Inflammatory macrophage treated with lipopolysaccharide for 1 hour (primary cell): ENCODE measurements around the gene PMFBP1.
"Not testable (repeated sequence)": the region's sequence is repeated elsewhere in the genome, so short reads cannot be mapped to it uniquely, and the experiment has no call there.

Source experiments
- DNase-seq, 2 donors: peaks; one replicate each; pipeline ENCODE4 v3.0.0-alpha.2; 2020 to 2022

Gene PMFBP1

DNA sequence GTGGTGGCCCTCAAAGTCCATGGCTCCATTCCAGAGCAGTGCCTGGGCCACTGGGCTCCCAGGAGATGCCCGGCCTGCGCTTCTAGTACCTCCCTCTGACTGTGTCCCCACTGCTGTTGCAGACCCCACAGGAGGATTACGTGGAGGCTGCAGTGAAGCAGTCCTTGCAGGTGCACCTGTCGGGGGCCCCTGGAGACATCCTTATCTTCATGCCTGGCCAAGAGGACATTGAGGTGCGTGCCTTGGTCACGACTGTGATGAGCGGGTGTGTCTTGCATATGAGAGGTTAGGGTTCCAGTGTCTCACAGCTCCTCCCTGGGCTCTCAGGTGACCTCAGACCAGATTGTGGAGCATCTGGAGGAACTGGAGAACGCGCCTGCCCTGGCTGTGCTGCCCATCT is 67.0 kb downstream of the PMFBP1 start:
- DNase-seq, result no peak

DNA sequence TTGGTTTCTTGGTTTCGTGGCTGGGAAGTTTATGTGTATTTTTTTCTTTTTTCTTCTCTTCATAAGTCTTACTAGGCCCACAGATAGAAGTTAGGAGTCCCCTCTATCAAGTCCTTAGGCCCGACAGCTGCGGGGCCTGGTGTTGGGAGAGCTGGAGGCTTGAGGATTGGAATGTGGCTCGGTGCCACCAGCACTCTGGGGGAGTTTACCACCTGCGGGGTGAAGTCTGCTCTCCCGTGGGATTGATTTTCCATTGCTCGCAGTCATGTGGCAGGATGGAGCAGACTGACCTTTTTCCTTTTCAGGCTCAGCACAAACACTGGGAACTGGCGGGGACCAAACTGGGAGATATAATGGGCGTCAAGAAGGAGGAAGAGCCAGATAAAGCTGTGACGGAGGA is 70.8 kb downstream of the PMFBP1 start:
- no peak for DNase-seq

GRCh38 chr16:72099377-72099818 is 72.6 kb downstream of the PMFBP1 start:
- peak; percentile 25 to 84 for DNase-seq

GRCh38 chr16:72098936-72099335 is 73.0 kb downstream of the PMFBP1 start:
- no peak for DNase-seq

GRCh38 chr16:72094266-72094610 is 77.7 kb downstream of the PMFBP1 start:
- peak; percentile 54 to 64 for DNase-seq

DNA sequence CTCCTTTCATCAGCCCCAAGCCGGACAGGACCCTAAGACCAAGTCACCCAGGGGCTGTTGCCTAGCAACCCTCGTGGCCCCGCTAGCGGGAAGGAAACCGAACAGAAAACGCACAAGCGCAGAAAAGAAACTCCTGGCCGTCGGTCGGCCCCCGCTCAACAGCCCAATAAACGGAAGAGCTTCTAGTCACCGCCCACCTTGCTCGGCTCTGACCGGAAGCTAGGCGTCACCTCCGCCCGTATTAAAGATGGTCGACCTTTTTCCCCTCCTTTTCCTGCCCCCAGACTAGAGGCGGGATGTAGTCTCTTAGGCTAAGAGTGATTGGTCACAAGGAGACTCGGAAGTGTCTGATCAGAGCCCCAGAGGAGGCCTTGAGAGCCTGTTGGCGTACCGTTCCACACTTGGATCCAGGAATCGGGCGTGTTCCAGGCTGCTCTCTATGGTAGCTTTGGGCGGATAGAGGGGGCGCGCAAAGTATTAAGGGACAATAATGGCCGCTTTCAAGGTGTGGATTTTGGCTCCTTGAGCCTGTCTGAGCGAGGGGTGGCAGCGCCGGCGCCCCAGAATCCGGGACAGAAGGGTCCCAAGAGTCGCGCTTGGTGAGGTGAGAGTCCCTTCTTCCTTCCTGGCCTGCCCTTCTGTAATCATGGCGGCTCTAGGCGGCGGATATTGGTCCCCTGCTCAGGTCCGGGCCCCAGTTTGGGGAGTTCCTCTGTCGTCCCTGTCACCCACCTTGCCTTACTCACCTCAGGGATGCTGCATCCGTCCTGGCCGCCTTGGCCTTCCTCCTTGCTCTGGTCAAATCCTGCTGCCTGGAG is 78.3 kb downstream of the PMFBP1 start, which contains the start of the genes DHX38 and TXNL4B:
DHX38 (plus strand) TSS at position 400 of the 818 bp plus-strand sequence. CDS start 2,311 bp downstream, outside the sequence.
TXNL4B (minus strand) TSS at position 173 of the 818 bp plus-strand sequence. CDS start 2,871 bp downstream, outside the sequence.
- peak; percentile 98 to 99 for DNase-seq

GRCh38 chr16:72092832-72093447 is 79.0 kb downstream of the PMFBP1 start:
- DNase-seq, result peak in 1 of 2 donors; percentile 32

GRCh38 chr16:72091217-72091616 is 80.7 kb downstream of the PMFBP1 start:
- DNase-seq, result no peak

GRCh38 chr16:72085002-72085401 is 87.0 kb downstream of the PMFBP1 start:
- no peak for DNase-seq

DNA sequence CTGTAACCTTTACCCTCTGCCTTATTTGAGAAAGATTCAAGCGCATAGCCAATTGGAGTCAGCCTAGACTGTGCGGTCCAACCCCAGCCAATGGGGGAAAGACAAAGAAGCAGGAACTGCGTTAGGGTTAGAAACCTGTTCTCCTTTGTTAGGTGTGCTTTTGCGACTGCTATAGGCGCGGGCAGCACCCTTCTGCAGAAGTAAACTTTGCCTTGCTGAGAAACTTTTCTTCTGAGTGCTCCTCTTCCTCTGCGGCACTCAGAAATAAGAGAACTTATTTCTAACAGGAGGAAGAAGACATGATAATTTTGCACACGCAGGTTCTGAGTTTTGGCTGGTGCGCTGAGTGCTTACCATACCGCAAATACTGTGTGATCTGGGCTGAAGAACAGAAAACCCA is 87.5 kb downstream of the PMFBP1 start:
- no peak for DNase-seq

- DNase-seq, result no peak
Measured at GRCh38 chr16:72083778-72084404, 88.1 kb downstream of the PMFBP1 start.

GRCh38 chr16:72076991-72077706 is 94.8 kb downstream of the PMFBP1 start:
- DNase-seq, result not testable (repeated sequence)

- DNase-seq, result not testable (repeated sequence)
Measured at GRCh38 chr16:72075067-72075466, 96.9 kb downstream of the PMFBP1 start.

DNA sequence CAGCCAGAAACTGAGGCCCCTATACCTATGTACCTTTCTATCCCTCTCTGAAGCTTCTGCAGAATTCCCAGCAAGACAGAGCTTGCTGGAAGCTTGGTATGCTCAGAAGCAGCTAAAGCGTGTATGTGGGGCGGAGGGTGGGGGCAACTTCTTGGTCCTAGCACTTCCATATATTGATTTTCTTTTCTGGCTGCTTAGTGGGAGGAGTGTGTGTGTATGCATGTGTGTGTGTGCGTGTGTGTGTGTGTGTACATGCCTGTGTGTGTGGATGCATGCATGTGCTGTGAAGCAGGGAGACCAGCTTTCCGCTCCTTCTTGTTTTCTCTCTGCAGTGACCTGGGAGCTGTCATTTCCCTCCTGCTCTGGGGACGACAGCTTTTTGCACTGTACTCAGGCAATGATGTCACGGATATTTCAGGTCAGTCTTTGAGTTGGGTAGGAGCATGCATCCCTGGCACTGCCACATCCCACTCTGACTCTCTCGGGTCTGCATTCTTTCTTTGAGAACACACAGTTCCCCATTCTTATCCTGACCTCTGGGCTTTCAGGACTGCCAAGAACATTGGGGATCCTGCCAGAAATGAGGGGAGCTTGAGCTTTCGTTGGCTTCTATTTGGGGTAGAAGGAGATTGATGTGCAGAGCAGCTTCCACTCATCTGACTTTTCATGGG is 98.3 kb downstream of the PMFBP1 start:
- DNase-seq, result no peak

DNA sequence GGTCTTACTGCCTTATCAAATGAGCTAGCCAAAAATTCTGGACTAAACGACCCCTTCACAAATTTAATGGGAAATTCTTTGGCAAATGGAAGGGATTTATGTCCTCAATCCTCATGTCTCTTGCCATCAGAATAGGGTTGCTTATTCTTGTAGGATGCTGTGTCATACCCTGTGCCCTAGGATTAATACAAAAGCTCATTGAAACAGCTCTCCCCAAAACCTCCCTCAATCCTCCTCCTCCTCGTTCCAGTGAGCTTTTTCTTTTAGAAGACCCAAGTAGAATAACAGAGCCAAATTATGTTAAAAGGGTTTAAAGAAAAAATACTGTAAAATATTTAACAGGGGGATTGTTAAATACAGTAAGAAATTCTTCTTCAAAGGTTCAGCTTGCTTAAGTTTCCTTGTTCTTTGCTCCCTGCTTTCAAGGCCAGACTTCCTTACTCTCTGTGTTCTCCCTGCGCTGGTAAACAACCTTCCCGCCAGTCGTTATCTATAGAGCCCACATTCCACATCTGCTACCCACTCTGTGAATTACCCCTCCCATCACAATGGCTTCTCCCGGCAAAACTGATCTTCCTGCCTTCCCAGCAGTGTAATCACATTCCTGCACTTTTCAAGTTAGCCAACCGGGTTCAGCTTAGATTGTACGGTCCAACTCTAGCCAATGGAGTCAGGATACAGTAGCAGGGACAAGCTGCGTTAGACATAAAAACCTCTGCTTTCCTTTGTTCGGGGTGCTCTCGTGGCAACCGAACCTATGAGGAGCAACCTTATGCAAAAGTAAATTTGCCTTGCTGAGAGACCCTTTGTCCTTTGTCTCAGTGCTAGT is 99.2 kb downstream of the PMFBP1 start:
- no peak for DNase-seq
